Endothelial cell of umbilical vein (primary cell): ENCODE data around the gene CCDC186. TPM values are rescaled to one million over a fixed set of nuclear protein-coding genes. Genes with fewer than 3 reads are reported as not detected.

Source experiments
- BruUV-seq: library from RNA; stranded (reverse); fragments of 400-500 nt; replicated peaks from 2 replicates; lab custom pipeline; 2021; lab: Mats Ljungman, UMichigan
- CTCF ChIA-PET: fragments of 300-600, 350-600 bp; sonication (Branson Sonifier 250); formaldehyde crosslinking; loops from one replicate; lab custom pipeline; 2021; ENCODE audit warnings: antibody characterized with exemption, inconsistent platforms; lab: Charles Lee
- POLR2A ChIA-PET: fragments of 300-600, 350-600 bp; sonication (Branson Sonifier 250); formaldehyde crosslinking; loops from one replicate; lab custom pipeline; 2021; ENCODE audit warnings: antibody characterized with exemption, inconsistent platforms; lab: Charles Lee
- DNase-seq: peaks from one replicate; pipeline ENCODE4 v3.0.0-alpha.2; 2011; ENCODE audit warnings: low read depth, low spot score
- FAIRE-seq: peaks from 2 replicates; lab custom pipeline; 2011; peaks lifted over from hg19 to GRCh38; lab: Jason Lieb, UNC
- H2AFZ ChIP-seq: 2 replicates; pipeline ENCODE4 v1.6.0; 2012; ENCODE audit warnings: low read depth, low read length, control low read depth, inconsistent platforms
- H3K27ac ChIP-seq: 2 replicates; pipeline ENCODE4 v1.5.1; 2011; ENCODE audit warnings: low read depth, mild to moderate bottlenecking, control low read depth, low read length, moderate library complexity; ENCODE audit not compliant: insufficient read depth
- H3K27me3 ChIP-seq, 2 experiments: 2 replicates each; pipeline versions ENCODE4 v1.6.0 to v1.6.1; 2011; ENCODE audit warnings: low read length in 2 of 2, mixed read lengths in 1 of 2; ENCODE audit not compliant: control insufficient read depth in 2 of 2, insufficient read depth in 2 of 2
- H3K36me3 ChIP-seq, 2 experiments: 2 replicates in 1 of 2; 3 replicates in 1 of 2; pipeline ENCODE4 v1.5.1; 2011; ENCODE audit warnings: low read length in 2 of 2, mild to moderate bottlenecking in 1 of 2, moderate library complexity in 1 of 2; ENCODE audit not compliant: control insufficient read depth in 2 of 2, insufficient read depth in 2 of 2; ENCODE audit errors: extremely low read depth in 1 of 2
- H3K4me1 ChIP-seq: 3 replicates; pipeline ENCODE4 v1.5.1; 2011; ENCODE audit warnings: mild to moderate bottlenecking, low read length; ENCODE audit not compliant: control insufficient read depth, insufficient read depth; ENCODE audit errors: extremely low read depth
- H3K4me2 ChIP-seq: 2 replicates; pipeline ENCODE4 v1.6.1; 2011; ENCODE audit warnings: low read length, control low read depth, mixed read lengths; ENCODE audit not compliant: insufficient read depth
- H3K4me3 ChIP-seq, 3 experiments: fragments of 200-600 bp in 1 of 3; sonication (generic), shearing (Covaris generic) in 1 of 3; replicated peaks in 1 of 3; 2 replicates each; pipeline ENCODE4 v1.5.1; 2011 to 2016; ENCODE audit warnings: control low read depth in 3 of 3, low read length in 3 of 3, mild to moderate bottlenecking in 2 of 3, inconsistent platforms in 1 of 3, low read depth in 1 of 3, moderate library complexity in 1 of 3; ENCODE audit not compliant: insufficient read depth in 1 of 3
- H3K79me2 ChIP-seq: 2 replicates; pipeline ENCODE4 v1.6.0; 2012; ENCODE audit warnings: low read length, inconsistent platforms; ENCODE audit not compliant: control insufficient read depth, insufficient read depth
- H3K9ac ChIP-seq: replicated peaks from 2 replicates; pipeline ENCODE3; 2011; ENCODE audit warnings: low read length, control low read depth; ENCODE audit not compliant: insufficient read depth; ENCODE audit errors: extremely low read depth
- H3K9me1 ChIP-seq: replicated peaks from 3 replicates; pipeline ENCODE4 v1.6.0; 2011; ENCODE audit warnings: mild to moderate bottlenecking, low read length; ENCODE audit not compliant: control insufficient read depth, insufficient read depth; ENCODE audit errors: extremely low read depth
- H3K9me3 ChIP-seq: replicated peaks from 2 replicates; pipeline ENCODE4 v1.5.1; 2012; ENCODE audit warnings: low read length, inconsistent platforms; ENCODE audit not compliant: control insufficient read depth, insufficient read depth
- H4K20me1 ChIP-seq: replicated peaks from 2 replicates; pipeline ENCODE3; 2011; ENCODE audit warnings: mild to moderate bottlenecking, low read length; ENCODE audit not compliant: control insufficient read depth, insufficient read depth; ENCODE audit errors: extremely low read depth
- FOS ChIP-seq: IDR thresholded peaks from 2 replicates; pipeline ENCODE4 v1.6.1; 2011; ENCODE audit warnings: mild to moderate bottlenecking, low read length, moderate library complexity, borderline replicate concordance; ENCODE audit not compliant: insufficient read depth
- GATA2 ChIP-seq: IDR thresholded peaks from 2 replicates; pipeline ENCODE4 v1.7.0; 2011; ENCODE audit warnings: low read depth, mild to moderate bottlenecking, moderate library complexity, mixed read lengths, low read length; ENCODE audit not compliant: insufficient read length, insufficient read depth
- JUN ChIP-seq: IDR thresholded peaks from 2 replicates; pipeline ENCODE4 v1.6.1; 2011; ENCODE audit warnings: borderline replicate concordance, low read depth; ENCODE audit not compliant: insufficient read length, insufficient read depth
- MYC ChIP-seq: IDR thresholded peaks from one replicate; pipeline ENCODE4 v1.6.1; 2011; ENCODE audit warnings: mild to moderate bottlenecking, low read depth, low read length
- POLR2A ChIP-seq: IDR thresholded peaks from 2 replicates; pipeline ENCODE4 v1.6.1; 2012; ENCODE audit warnings: low read depth, mild to moderate bottlenecking, control low read depth, low read length
- POLR2AphosphoS5 ChIP-seq: IDR thresholded peaks from 2 replicates; pipeline ENCODE4 v1.6.1; 2012; ENCODE audit warnings: low read depth, mild to moderate bottlenecking, control low read depth, low read length, moderate library complexity; ENCODE audit not compliant: insufficient read depth
- dilution Hi-C: fragments of 300-500 bp; cut with MboI; formaldehyde crosslinking; loops from one replicate; pipeline ENCODE4 v1.15.0; 2019; ENCODE audit warnings: low sequenced_read_pairs; ENCODE audit not compliant: extremely low pct_ligation_motif_present
- intact Hi-C: fragments of 100-400 bp; cut with micrococcal nuclease; formaldehyde crosslinking; loops from one replicate; pipeline ENCODE4 v1.10.0; 2022
- polyA plus RNA-seq, 4 experiments: library from polyadenylated mRNA; depleted of rRNA in 3 of 4; stranded (reverse) in 3 of 4; unstranded in 1 of 4; fragments of >200 nt; gene quantifications; 2 replicates each; pipeline versions ENCODE4 v1.2.1 to v1.2.3, GENCODE V29; 2011 to 2012; ENCODE audit warnings: missing spikeins in 1 of 4
- total RNA-seq: library from RNA; stranded (reverse); gene quantifications from 2 replicates; pipeline ENCODE4 v1.2.3, GENCODE V29; 2021
- TF ChIP-seq, protein P1 (sequence below), 2 donors: IDR thresholded peaks; 1 replicate in 1 of 2; 2 replicates in 1 of 2; pipeline ENCODE4 v1.5.1; 2011; ENCODE audit warnings: low read length in 2 of 2, mild to moderate bottlenecking in 2 of 2, moderate library complexity in 2 of 2, control low read depth in 1 of 2, inconsistent platforms in 1 of 2, low read depth in 1 of 2; ENCODE audit not compliant: insufficient read depth in 1 of 2; ENCODE audit errors: extremely low read depth in 1 of 2

Gene CCDC186
- total and polyA plus RNA-seq, 2 donors (not counting 3 experiments of a cell fraction or from before 2014, with no cell fraction given), result 1.8 to 13.4 TPM

DNA sequence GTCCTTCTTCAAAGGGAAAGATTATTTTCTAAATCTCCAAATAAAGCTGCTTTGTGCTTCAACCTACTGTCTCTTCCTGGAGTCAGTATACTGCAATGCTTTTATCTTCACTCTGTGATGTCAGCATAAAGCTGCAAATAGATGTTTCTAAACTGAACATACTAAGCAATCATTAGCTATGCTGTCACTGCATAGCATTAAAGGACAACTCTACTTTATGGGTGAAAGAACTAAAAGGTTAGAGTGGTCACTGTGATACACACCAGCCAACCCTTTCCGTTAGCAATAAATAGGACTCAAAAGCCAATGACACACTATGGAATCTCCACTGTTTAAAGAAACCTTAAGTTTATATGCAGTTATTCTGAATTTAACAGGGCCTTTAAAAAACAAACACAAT is 1.8 kb downstream of the CCDC186 start:
- no peaks in the 10 kb centered on the region for H4K20me1 ChIP-seq
- ChIA-PET CTCF (interaction anchor here (1.0 to 1.3 kb wide), 2 partner anchors 9 to 34 kb away, joined by 3 to 5 read pairs; no protein-coding TSS in a partner anchor), POLR2A (no interaction called here)
- H2AFZ ChIP-seq, result no peak overlapping the region
- no peak overlapping the region for H3K27ac ChIP-seq
- dilution Hi-C loops (no loop called here), intact Hi-C loops (loop anchor here (5.0 kb wide), 2 partner anchors 490 to 650 kb away; partner anchors contain the start of gene FHIP2A)
- H3K9me3 ChIP-seq, result no peaks in the 10 kb centered on the region
- H3K36me3 ChIP-seq, result no peaks in the 10 kb centered on the region
- H3K4me2 ChIP-seq, result peak overlapping the region; percentile 66
- peak overlapping the region in 1 of 3 experiments; percentile 18 for H3K4me3 ChIP-seq
- TF ChIP-seq, protein P1, sequence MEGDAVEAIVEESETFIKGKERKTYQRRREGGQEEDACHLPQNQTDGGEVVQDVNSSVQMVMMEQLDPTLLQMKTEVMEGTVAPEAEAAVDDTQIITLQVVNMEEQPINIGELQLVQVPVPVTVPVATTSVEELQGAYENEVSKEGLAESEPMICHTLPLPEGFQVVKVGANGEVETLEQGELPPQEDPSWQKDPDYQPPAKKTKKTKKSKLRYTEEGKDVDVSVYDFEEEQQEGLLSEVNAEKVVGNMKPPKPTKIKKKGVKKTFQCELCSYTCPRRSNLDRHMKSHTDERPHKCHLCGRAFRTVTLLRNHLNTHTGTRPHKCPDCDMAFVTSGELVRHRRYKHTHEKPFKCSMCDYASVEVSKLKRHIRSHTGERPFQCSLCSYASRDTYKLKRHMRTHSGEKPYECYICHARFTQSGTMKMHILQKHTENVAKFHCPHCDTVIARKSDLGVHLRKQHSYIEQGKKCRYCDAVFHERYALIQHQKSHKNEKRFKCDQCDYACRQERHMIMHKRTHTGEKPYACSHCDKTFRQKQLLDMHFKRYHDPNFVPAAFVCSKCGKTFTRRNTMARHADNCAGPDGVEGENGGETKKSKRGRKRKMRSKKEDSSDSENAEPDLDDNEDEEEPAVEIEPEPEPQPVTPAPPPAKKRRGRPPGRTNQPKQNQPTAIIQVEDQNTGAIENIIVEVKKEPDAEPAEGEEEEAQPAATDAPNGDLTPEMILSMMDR (IDR thresholded peaks at IDR 0.05; ENCODE audit: extremely low read depth in 1 of 2, insufficient read depth in 1 of 2, low read depth in 1 of 2, low read length in 2 of 2), result no peak
- TF ChIP-seq POLR2A (no peak), FOS (no peak), POLR2AphosphoS5 (no peak), GATA2 (no peak), MYC (no peak), JUN (no peak)
- H3K9me1 ChIP-seq, result no peaks in the 10 kb centered on the region
- no peak overlapping the region for H3K9ac ChIP-seq
- peaks cover 18% of the 10 kb centered on the region for H3K4me1 ChIP-seq
- FAIRE-seq (no peak), DNase-seq (peak; percentile 12)
- peaks cover 28% of the 10 kb centered on the region for H3K79me2 ChIP-seq
- H3K27me3 ChIP-seq, result peaks cover 3 to 5% of the 10 kb centered on the region in 2 experiments
- BruUV-seq, result no TSS peak
